HG03103 (cell line): ENCODE measurements around the gene GNB1.
"Not testable (repeated sequence)": the region's sequence is repeated elsewhere in the genome, so short reads cannot be mapped to it uniquely, and the experiment has no call there.

Experiments used
- ATAC-seq: cut with Tn5 transposase; IDR thresholded peaks from one replicate; pipeline ENCODE4 v1.9.1; 2021; ENCODE audit warnings: low read depth; ENCODE audit not compliant: unreplicated experiment

The GNB1 gene

GRCh38 chr1:1861761-1862310 is 29.1 kb downstream of the GNB1 start:
- not testable (repeated sequence) for ATAC-seq

DNA sequence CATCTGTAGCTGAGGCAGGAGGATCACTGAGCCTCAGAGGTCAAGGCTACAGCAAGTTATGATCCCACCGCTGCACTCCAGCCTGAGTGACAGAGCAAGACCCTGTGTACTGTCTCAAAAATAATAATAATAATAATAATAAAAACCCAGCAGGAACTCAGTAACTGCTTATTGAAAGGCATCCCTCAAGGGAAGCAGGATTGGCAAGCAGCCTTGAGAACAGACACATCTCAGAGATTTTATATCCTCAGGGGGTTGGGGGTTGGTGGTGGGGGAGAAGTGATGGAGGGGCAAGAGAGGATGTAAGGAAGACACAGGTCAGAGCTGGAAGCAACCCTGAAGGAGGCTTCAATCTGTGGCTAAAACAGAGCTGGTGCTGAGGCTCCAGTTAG is 29.6 kb downstream of the GNB1 start:
- ATAC-seq: no peak

DNA sequence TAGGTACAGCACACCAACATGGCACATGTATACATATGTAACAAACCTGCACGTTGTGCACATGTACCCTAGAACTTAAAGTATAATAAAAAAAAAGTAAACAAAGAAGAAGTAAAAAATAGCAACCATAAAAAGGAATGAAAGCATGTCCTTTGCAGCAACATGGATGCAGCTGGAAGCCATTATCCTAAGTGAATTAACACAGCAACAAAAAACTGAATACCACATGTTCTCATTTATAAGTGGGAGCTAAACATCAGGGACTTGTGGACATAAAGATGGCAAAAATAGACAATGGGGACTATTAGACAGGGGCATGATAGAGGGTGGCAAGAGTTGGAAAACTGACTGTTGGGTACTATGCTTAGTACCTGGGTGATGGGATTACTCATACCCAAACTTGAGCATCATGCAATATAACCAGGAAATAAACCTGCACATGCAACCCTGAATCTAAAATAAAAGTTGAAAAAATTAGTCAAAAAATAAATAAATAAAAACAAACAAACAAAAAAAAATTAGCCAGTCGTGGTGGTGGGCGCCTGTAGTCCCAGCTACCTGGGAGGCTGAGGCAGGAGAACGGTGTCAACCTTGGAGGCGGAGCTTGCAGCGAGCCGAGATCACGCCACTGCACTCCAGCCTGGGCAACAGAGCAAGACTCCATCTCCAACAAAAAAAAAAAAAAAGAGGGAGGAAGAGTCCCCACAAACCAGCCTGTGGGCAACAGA is 30.8 kb downstream of the GNB1 start:
- not testable (repeated sequence) for ATAC-seq

GRCh38 chr1:1858382-1859086 is 32.4 kb downstream of the GNB1 start:
- ATAC-seq: no peak

DNA sequence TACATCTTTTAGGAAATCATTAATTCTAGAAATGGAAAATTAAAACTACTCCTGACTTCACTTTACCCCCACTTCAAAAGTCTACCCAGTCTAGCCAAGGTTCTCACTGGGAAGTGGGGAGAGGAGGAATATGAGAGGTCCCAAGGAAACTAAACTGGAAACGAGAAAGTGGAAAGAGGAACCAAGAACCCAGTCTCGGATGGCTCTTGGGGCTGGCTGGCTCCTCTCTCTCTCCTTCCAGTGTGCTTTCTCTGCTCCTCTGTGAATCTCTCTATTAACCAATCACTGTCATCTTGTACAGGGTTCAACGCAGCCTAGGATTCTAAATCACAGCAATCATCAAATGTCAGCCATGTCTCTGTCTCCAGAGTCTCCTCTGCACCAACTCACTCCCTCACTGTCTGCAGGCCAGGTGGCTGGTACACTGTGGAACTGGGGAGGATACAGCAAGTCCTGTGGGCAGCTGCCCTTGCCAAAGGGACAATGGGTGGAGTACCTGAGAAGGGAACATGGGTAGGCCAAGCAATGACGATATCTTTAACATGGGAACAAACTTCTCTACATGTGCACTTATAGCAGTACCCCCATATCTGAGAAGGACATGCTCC is 33.7 kb downstream of the GNB1 start:
- ATAC-seq: no peak

- not testable (repeated sequence) for ATAC-seq
Observed at GRCh38 chr1:1856161-1856560, 34.7 kb downstream of the GNB1 start.

DNA sequence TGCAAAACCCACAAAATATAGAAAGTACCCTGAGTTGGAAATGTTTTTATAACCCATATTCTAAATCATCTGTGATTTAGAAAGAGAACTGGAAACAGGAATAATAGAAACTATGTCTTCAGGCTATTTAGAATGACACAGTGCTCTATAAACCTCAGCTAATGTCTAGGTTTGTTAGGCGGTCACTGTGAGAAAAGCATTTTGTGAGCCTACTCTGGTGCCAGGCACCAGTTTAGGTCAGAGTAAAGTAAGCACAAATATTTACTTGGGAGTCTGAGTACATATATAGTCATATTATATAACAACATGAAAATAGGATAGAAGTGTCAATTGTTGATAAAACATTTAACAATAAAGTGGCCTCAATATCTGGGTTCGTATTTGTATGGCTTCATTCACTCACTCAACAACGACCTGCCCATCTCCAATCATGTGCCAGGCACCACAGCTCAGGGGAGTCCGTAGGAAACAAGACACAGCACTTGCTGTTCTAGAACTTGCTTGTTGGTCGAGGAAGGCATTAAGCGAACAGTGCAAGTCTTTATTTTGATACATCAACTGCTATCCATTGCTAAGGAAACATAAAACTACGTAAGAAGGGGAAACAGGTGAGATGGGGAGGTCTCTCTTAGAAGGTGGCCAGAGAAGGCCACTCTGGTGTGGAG is 37.2 kb downstream of the GNB1 start:
- no peak for ATAC-seq

- ATAC-seq: no peak
Observed at GRCh38 chr1:1852619-1853414, 38.1 kb downstream of the GNB1 start.

DNA sequence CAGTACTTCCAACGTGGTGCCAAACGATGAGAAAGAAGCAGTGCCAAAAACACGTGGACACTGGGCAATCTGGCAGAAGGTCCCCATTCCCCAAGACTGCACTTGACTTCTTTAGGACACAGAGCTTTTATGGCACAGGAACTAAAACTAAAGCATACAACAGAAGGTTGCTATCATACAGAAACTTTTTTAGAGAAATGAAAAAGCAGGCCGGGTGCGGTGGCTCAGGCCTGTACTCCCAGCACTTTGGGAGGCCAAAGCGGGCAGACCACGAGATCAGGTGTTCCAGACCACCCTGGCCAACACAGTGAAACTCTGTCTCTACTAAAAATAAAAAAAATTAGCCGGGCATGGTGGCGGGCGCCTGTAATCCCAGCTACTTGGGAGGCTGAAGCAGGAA is 43.0 kb downstream of the GNB1 start:
- peak; percentile 44 for ATAC-seq

GRCh38 chr1:1847061-1847850 is 43.6 kb downstream of the GNB1 start:
- no peak for ATAC-seq

GRCh38 chr1:1846386-1846918 is 44.4 kb downstream of the GNB1 start:
- no peak for ATAC-seq

GRCh38 chr1:1842360-1843146 is 48.3 kb downstream of the GNB1 start:
- ATAC-seq: no peak

- ATAC-seq: no peak
Observed at GRCh38 chr1:1841575-1841995, 49.3 kb downstream of the GNB1 start.

- ATAC-seq: no peak
Observed at GRCh38 chr1:1839311-1839965, 51.4 kb downstream of the GNB1 start.

- ATAC-seq: no peak
Observed at GRCh38 chr1:1836119-1836518, 54.8 kb downstream of the GNB1 start.

DNA sequence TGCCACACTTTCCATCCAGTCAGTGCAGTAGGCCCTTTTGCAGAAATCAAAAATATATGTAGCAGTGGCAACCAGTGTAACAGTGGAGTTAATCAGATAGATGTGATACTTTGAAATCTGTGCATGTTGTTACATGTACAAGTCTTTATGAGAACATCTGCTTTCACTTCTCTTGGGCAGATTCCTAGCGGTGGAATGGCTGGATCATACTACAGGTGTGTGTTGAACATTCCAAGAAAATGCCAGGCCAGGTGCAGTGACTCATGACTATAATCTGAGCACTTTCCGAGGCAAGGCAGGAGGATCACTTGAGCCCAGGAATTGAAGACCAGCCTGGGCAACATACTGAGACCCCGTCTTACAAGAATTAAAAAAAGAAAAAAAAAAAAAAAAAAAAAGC is 55.3 kb downstream of the GNB1 start:
- no peak for ATAC-seq

- ATAC-seq: no peak
Observed at GRCh38 chr1:1833916-1834325, 57.0 kb downstream of the GNB1 start.

DNA sequence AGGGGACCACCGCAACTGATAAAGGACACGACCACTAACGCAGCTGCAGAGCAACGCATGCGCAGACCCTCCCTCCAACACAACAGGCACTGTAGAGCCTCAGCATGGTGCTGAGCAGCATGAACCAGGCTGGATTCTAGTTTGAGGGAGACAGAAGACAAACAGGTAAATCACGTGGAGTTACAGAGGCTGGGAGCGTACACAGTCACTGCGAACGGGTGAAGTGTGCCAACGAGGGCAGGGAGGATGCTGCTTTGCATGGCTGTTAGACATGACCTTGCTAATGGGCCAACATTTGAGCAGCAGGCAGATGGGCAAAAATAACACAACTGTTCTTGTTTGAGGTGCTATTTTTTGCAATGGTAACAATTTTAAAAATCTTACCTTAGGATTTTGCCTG is 57.4 kb downstream of the GNB1 start:
- no peak for ATAC-seq
